Fibroblast of the aortic adventitia (primary cell): ENCODE data around the gene C7orf57. TPM values are rescaled to one million over a fixed set of nuclear protein-coding genes. Genes with fewer than 3 reads are reported as not detected.
"Not testable (repeated sequence)": the region's sequence is repeated elsewhere in the genome, so short reads cannot be mapped to it uniquely, and the experiment has no call there.

Source experiments
- DNase-seq: peaks from one replicate; pipeline ENCODE4 v3.0.0-alpha.2; 2010; ENCODE audit warnings: low read depth
- H3K4me3 ChIP-seq: 2 replicates; pipeline ENCODE4 v1.5.1; 2011; ENCODE audit warnings: low read depth, mild to moderate bottlenecking, control low read depth, low read length, moderate library complexity
- CTCF ChIP-seq: IDR thresholded peaks from 2 replicates; pipeline ENCODE4 v1.5.1; 2011; ENCODE audit warnings: mild to moderate bottlenecking, low read length, control low read depth, inconsistent platforms; ENCODE audit not compliant: insufficient read depth
- total RNA-seq: library from RNA; depleted of rRNA; stranded (reverse); fragments of >200 nt; gene quantifications from 2 replicates; pipeline ENCODE4 v1.2.3, GENCODE V29; 2012; ENCODE audit warnings: low replicate concordance

Gene C7orf57
- total RNA-seq, 1 donor, result 0.09 TPM

GRCh38 chr7:47992446-47992845 lies 42.9 kb upstream of the C7orf57 start:
- no peak overlapping the region for H3K4me3 ChIP-seq
- no peak for TF ChIP-seq CTCF
- no peak for DNase-seq

DNA sequence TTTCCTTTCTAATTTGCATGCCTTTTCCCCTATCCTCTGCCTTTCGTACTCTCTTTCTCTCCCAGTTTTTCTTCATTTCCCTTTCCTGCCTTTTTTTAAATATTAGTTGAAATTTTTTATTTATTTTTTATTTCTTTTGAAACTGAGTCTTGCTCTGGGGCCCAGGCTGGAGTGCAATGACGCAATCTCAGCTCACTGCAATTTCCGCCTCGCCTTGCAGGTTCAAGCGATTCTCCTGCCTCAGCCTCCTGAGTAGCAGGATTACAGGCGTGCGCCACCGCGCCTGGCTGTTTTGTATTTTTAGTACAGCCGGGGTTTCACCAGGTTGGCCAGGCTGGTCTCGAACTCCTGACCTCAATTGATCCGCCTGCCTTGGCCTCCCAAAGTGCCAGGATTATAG lies 35.9 kb upstream of the C7orf57 start:
- H3K4me3 ChIP-seq, result no peak overlapping the region
- no peak for DNase-seq

GRCh38 chr7:48000164-48000563 lies 35.2 kb upstream of the C7orf57 start:
- H3K4me3 ChIP-seq, DNase-seq: not testable (repeated sequence)

More for the DNA sequence above, 35.9 kb upstream of the C7orf57 start:
- TF ChIP-seq CTCF, result no peak

DNA sequence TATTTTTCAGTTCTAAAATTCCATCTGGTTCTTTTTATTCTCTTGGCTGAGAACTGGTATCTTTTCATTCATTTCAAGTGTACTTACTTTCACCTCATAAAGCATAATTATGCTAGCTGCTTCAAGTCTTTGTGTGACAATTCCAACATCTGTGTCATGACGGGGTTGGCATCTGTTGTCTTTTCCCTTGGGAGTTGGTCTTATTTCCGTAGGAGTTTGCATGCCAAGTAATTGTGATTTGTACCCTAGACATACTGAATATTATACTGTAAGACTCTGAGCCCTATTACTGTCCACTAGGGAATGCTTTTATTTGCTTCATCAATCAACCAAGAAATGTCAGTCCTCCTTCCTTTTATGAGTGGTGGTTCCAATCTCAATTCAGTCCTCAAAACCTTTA lies 31.3 kb upstream of the C7orf57 start:
- no peak overlapping the region for H3K4me3 ChIP-seq
- TF ChIP-seq CTCF, result no peak
- no peak for DNase-seq

GRCh38 chr7:48004638-48005037 lies 30.7 kb upstream of the C7orf57 start:
- no peak for DNase-seq
- H3K4me3 ChIP-seq, result no peak overlapping the region
- no peak for TF ChIP-seq CTCF

- DNase-seq, result no peak
- no peak for TF ChIP-seq CTCF
- H3K4me3 ChIP-seq, result no peak overlapping the region
Measured at GRCh38 chr7:48006866-48007265, 28.5 kb upstream of the C7orf57 start.

DNA sequence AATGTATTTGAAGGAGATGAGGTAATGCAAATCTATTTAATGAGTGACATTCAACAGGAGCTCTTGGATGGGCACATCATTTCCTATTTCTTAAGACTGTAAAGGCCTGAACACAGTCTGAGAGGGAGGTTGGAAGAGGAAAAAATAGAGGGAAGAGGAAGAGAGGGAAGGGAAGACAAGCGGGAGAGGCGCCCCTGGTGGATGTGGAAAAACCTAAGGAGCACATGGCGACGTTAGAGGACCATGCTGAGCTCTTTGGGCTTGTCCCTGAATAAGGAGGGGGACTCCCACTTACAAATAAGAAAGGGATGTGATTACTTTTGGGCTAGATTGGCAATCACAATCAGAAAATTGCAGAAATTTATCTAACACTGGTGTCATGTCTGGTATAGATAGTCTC lies 26.1 kb upstream of the C7orf57 start:
- no peak for TF ChIP-seq CTCF
- no peak for DNase-seq
- H3K4me3 ChIP-seq, result no peak overlapping the region

GRCh38 chr7:48009954-48010353 lies 25.4 kb upstream of the C7orf57 start:
- no peak for TF ChIP-seq CTCF
- H3K4me3 ChIP-seq, result no peak overlapping the region
- DNase-seq, result no peak
